Measurements from ENCODE around the gene RILPL1. TPM values are rescaled to one million over a fixed set of nuclear protein-coding genes. Genes with fewer than 3 reads are reported as not detected.
"Not testable (repeated sequence)": the region's sequence is repeated elsewhere in the genome, so short reads cannot be mapped to it uniquely, and the experiment has no call there.

RILPL1 gene
- total RNA-seq, 2 donors from 2014 or later: 2.6 to 5.0 TPM

GRCh38 chr12:123548107-123548506 is 14.6 kb upstream of the RILPL1 start:
- Histone ChIP-seq H3K4me3 (no peak overlapping the region), H3K9ac (ENCODE audit: low read depth in 2 of 2, low read length in 2 of 2) (no peak overlapping the region), H3K36me3 (no peaks in the 10 kb centered on the region), H3K4me1 (no peaks in the 10 kb centered on the region), H3K27ac (no peak overlapping the region), H3K27me3 (no peaks in the 10 kb centered on the region), H3K9me3 (no peaks in the 10 kb centered on the region)
- intact Hi-C loops (cut with DNase I): no loop called here
- TF ChIP-seq CTCF (IDR thresholded peaks at IDR 0.05): no peak
- no peak for DNase-seq

GRCh38 chr12:123546281-123546680 is 12.8 kb upstream of the RILPL1 start:
- no peak for TF ChIP-seq CTCF (IDR thresholded peaks at IDR 0.05)
- intact Hi-C loops (cut with DNase I): no loop called here

GRCh38 chr12:123543541-123543940 is 10.0 kb upstream of the RILPL1 start:
- intact Hi-C loops (cut with DNase I): no loop called here
- TF ChIP-seq CTCF (IDR thresholded peaks at IDR 0.05): no peak
- Histone ChIP-seq H3K36me3 (no peaks in the 10 kb centered on the region), H3K9ac (ENCODE audit: low read depth in 2 of 2, low read length in 2 of 2) (no peak overlapping the region), H3K4me1 (no peaks in the 10 kb centered on the region), H3K4me3 (no peak overlapping the region), H3K27ac (no peak overlapping the region), H3K27me3 (no peaks in the 10 kb centered on the region), H3K9me3 (no peaks in the 10 kb centered on the region)
- DNase-seq: no peak

More at GRCh38 chr12:123546281-123546680, 12.8 kb upstream of the RILPL1 start:
- H3K4me1 ChIP-seq: no peaks in the 10 kb centered on the region
- H3K9ac ChIP-seq (ENCODE audit: low read depth in 2 of 2, low read length in 2 of 2): no peak overlapping the region
- no peaks in the 10 kb centered on the region for H3K36me3 ChIP-seq
- H3K4me3 ChIP-seq: no peak overlapping the region
- no peak for DNase-seq
- no peaks in the 10 kb centered on the region for H3K27me3 ChIP-seq
- H3K9me3 ChIP-seq: no peaks in the 10 kb centered on the region
- H3K27ac ChIP-seq: no peak overlapping the region

GRCh38 chr12:123540899-123541662 is 7.6 kb upstream of the RILPL1 start:
- no peak for DNase-seq
- Histone ChIP-seq H3K36me3 (no peaks in the 10 kb centered on the region), H3K9me3 (no peaks in the 10 kb centered on the region), H3K4me1 (no peaks in the 10 kb centered on the region), H3K4me3 (no peak overlapping the region), H3K27me3 (no peaks in the 10 kb centered on the region), H3K27ac (no peak overlapping the region), H3K9ac (ENCODE audit: low read depth in 2 of 2, low read length in 2 of 2) (no peak overlapping the region)
- intact Hi-C loops (cut with DNase I): no loop called here
- no peak for TF ChIP-seq CTCF (IDR thresholded peaks at IDR 0.05)

- H3K4me1 ChIP-seq; DNase-seq; H3K9me3 ChIP-seq; H3K9ac ChIP-seq (ENCODE audit: low read depth in 2 of 2, low read length in 2 of 2); intact Hi-C loops (cut with DNase I); H3K36me3 ChIP-seq; H3K27ac ChIP-seq; H3K4me3 ChIP-seq; H3K27me3 ChIP-seq: not testable (repeated sequence)
These were observed 2.4 kb upstream of the RILPL1 start for GRCh38 chr12:123535952-123536351.

Data from colonic mucosa (tissue), 4 donors.